Thoracic aorta (tissue), 2 donors: Measurements from ENCODE around the gene PTPRM. TPM values are rescaled to one million over a fixed set of nuclear protein-coding genes. Genes with fewer than 3 reads are reported as not detected.

Source experiments
- ATAC-seq: fragments of 150-250 bp; one replicate; pipeline ENCODE4 v1.8.0; 2017; ENCODE audit warnings: low read depth; ENCODE audit not compliant: insufficient number of reproducible peaks, low FRiP score
- DNase-seq: peaks from one replicate; pipeline ENCODE4 v3.0.0-alpha.2; 2020; ENCODE audit warnings: low spot score
- H3K27ac ChIP-seq, 2 donors: fragments of 200-600 bp; sonication (generic); 1 replicate in 1 of 2; 2 replicates in 1 of 2; pipeline ENCODE4 v1.5.1; 2016; ENCODE audit warnings: mild to moderate bottlenecking in 2 of 2, moderate library complexity in 2 of 2
- H3K27me3 ChIP-seq: fragments of 200-600 bp; sonication (generic); replicated peaks from 2 replicates; pipeline ENCODE4 v1.6.0; 2016; ENCODE audit warnings: mild to moderate bottlenecking; ENCODE audit not compliant: insufficient read depth
- H3K36me3 ChIP-seq: fragments of 200-600 bp; sonication (generic); one replicate; pipeline ENCODE4 v1.5.1; 2016
- H3K4me1 ChIP-seq, 2 donors: fragments of 200-600 bp; sonication (generic); 1 replicate in 1 of 2; 2 replicates in 1 of 2; pipeline versions ENCODE4 v1.5.1 to v1.6.0; 2016; ENCODE audit warnings: low read depth in 2 of 2, mild to moderate bottlenecking in 1 of 2; ENCODE audit not compliant: control insufficient read depth in 1 of 2
- H3K4me3 ChIP-seq: fragments of 200-600 bp; sonication (generic); 2 replicates; pipeline ENCODE4 v1.5.1; 2016; ENCODE audit warnings: mild to moderate bottlenecking
- H3K9me3 ChIP-seq: fragments of 200-600 bp; sonication (generic); 2 replicates; pipeline ENCODE4 v1.5.1; 2016
- total RNA-seq, 2 donors: library from RNA; depleted of rRNA; stranded (reverse); fragments of >200 nt; gene quantifications; one replicate each; pipeline versions ENCODE4 v1.1.0 to v1.2.3, GENCODE V29; 2016
- TF ChIP-seq, protein P1 (sequence below): fragments of 200-600 bp; sonication (generic); IDR thresholded peaks from one replicate; pipeline ENCODE4 v1.5.1; 2019; ENCODE audit warnings: antibody characterized with exemption

Gene PTPRM
- total RNA-seq, 2 donors from 2014 or later, result 90.3 to 102 TPM

DNA sequence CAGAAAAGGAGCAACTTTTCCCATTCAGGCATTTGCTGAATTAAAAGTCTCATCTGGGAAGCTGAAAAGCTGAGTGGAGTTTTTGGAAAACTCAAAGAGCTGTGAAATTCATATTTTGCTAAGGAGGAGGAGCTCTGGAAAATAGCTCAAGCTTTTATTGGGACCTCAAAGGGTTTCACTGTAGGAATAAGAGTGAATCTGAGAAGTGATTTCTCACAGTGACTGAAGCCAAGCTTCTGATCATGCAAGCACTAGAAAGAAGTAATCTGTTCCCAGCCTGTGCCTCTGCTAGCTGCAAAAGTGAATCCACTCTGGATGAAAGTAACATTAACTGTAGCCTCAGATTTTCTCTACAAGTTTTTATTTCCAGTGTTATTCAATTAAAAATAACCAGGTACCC lies 283.3 kb downstream of the PTPRM start:
- Histone ChIP-seq H3K4me3 (no peak overlapping the region), H3K36me3 (no peaks in the 10 kb centered on the region), H3K9me3 (no peaks in the 10 kb centered on the region), H3K27ac (no peak overlapping the region), H3K4me1 (peaks cover 5 to 14% of the 10 kb centered on the region in 2 donors), H3K27me3 (no peaks in the 10 kb centered on the region)
- ATAC-seq (no peak), DNase-seq (no peak)
- TF ChIP-seq, protein P1, sequence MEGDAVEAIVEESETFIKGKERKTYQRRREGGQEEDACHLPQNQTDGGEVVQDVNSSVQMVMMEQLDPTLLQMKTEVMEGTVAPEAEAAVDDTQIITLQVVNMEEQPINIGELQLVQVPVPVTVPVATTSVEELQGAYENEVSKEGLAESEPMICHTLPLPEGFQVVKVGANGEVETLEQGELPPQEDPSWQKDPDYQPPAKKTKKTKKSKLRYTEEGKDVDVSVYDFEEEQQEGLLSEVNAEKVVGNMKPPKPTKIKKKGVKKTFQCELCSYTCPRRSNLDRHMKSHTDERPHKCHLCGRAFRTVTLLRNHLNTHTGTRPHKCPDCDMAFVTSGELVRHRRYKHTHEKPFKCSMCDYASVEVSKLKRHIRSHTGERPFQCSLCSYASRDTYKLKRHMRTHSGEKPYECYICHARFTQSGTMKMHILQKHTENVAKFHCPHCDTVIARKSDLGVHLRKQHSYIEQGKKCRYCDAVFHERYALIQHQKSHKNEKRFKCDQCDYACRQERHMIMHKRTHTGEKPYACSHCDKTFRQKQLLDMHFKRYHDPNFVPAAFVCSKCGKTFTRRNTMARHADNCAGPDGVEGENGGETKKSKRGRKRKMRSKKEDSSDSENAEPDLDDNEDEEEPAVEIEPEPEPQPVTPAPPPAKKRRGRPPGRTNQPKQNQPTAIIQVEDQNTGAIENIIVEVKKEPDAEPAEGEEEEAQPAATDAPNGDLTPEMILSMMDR, result no peak

DNA sequence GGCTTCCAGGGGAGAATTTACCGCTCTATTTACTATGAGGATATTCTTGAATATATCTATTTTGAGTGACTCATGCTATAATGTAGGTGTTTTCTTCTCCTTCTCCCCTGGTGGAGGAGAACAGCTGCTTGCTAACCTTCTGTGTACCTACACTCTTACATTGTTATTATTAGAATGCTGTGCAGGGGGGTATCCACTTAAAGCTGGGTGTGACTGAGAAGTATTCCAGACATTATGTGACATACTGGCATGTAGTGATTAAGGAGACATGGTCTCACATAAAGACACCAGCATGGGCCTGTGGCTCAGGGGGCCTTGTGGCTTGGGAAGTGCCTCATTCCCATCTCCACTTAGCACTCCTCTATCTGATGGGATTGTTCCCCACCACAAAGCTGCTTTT lies 287.9 kb downstream of the PTPRM start:
- no peaks in the 10 kb centered on the region for H3K36me3 ChIP-seq
- H3K27ac ChIP-seq, result no peak overlapping the region
- H3K4me1 ChIP-seq, result peaks cover 7 to 22% of the 10 kb centered on the region in 2 donors
- no peak for ATAC-seq
- TF ChIP-seq, protein P1, result no peak
- H3K9me3 ChIP-seq, result no peaks in the 10 kb centered on the region
- no peak overlapping the region for H3K4me3 ChIP-seq
- H3K27me3 ChIP-seq, result no peaks in the 10 kb centered on the region
- no peak for DNase-seq

DNA sequence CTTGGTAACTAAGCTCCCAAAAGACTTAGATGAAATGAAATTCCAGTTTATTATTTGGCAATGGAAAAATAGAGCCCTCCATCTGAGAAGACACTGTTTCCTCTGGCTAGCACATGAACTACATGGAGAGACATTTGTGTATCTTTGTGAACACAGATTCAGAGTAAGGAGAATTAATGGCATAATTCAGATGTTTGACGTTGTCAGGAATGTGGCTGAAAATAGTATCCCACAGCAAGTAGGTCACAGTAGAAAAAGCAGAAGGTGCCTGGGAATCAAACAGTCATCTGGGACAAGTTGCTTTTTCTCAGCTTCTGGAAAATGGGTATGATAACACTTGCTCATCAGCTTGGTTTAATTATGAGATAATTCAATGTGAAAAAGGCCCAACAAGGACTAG lies 288.6 kb downstream of the PTPRM start:
- Histone ChIP-seq H3K27ac (no peak overlapping the region), H3K4me1 (peaks cover 7 to 22% of the 10 kb centered on the region in 2 donors), H3K4me3 (no peak overlapping the region), H3K9me3 (no peaks in the 10 kb centered on the region), H3K36me3 (no peaks in the 10 kb centered on the region), H3K27me3 (no peaks in the 10 kb centered on the region)
- DNase-seq, result no peak
- ATAC-seq, result no peak
- TF ChIP-seq, protein P1, result no peak

DNA sequence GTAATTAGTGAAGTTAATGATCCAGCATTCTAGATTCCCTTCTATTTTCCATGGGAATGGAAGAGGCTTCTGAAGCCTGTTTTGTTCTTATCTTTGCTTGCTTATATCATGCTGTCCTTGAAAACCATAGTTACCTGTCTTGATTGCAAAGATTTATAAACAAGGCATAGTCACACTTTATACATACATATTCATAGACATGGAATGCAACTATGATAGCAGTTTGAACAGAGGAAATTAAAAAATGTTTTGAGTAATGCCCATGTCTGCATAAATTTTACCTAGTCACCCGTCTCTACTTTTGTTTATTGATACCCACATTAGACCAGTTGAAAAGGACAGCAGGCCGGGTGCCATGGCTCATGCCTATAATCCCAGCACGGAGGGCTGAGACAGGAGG lies 289.0 kb downstream of the PTPRM start:
- Histone ChIP-seq H3K4me3 (no peak overlapping the region), H3K36me3 (no peaks in the 10 kb centered on the region), H3K4me1 (peaks cover 7 to 22% of the 10 kb centered on the region in 2 donors), H3K9me3 (no peaks in the 10 kb centered on the region), H3K27ac (no peak overlapping the region), H3K27me3 (no peaks in the 10 kb centered on the region)
- TF ChIP-seq, protein P1, result no peak
- no peak for ATAC-seq
- DNase-seq, result no peak

DNA sequence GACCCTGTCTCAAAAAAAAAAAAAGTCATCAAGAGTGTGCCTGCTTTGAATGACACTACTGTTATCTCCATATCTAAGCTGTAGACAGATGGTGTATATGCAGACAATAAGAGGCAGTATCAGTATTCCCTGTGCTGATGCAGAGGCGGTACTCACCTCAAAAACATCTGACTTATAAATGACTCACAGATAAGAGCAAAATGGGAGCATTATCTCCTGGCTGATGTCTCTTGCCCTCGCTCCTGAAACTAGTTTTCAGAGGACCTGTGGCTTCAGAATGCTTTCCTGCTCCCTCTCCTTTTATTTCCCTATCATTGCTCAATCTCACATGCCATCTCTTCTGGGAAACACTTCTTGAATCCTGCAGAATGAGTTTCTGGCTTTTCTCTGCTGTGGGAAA lies 289.6 kb downstream of the PTPRM start:
- ATAC-seq (no peak), DNase-seq (no peak)
- no peak overlapping the region for H3K4me3 ChIP-seq
- H3K4me1 ChIP-seq, result peaks cover 7 to 22% of the 10 kb centered on the region in 2 donors
- no peaks in the 10 kb centered on the region for H3K9me3 ChIP-seq
- no peaks in the 10 kb centered on the region for H3K27me3 ChIP-seq
- H3K27ac ChIP-seq, result no peak overlapping the region
- TF ChIP-seq, protein P1, result no peak
- H3K36me3 ChIP-seq, result no peaks in the 10 kb centered on the region
